ENCODE measurements around the gene DTD1. TPM values are rescaled to one million over a fixed set of nuclear protein-coding genes. Genes with fewer than 3 reads are reported as not detected.
A peak's percentile ranks its signal among the peaks of the same experiment; 100 is the strongest.

DTD1 gene
- total RNA-seq, 3 donors from 2014 or later (not counting 1 experiment from before 2014, with no cell fraction given): 23.4 to 28.4 (median 24.1) TPM

DNA sequence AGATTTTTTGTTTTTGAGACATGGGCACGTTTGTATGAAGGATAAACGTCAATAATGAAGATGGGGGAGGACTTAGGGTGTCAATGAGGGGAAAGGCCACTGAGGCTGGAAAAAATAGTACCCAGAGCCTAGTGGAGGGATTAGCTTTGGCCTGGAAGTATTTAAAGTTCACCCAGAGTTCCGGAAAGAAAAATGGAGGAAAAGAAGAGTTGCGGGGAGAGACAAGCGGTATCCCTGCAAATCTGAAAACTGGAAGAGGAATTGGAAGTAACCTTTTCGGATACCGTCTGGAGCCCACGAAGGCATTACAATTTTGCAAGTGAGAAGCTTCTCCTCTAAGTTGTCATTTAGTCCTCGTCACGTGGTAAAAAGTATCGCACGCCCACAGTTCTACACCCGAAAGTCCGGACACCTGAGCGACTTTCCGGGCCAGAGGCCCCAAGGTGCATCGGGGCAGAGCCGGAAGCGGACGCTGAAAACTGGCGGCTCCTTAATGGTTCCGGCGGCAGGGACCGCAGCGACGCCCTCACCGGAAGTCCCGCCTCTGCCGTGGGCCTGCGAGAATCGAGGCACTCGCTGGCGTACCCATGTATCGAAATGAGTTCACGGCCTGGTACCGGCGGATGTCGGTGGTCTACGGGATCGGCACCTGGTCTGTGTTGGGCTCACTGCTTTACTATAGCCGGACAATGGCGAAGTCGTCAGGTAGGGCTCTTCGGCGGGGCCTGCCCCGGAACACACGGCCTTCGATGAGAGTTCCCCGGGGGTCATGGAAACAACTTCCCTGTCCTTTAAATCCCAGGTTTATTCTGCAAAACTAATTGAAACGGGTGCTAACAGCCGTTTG lies 20.7 kb upstream of the DTD1 start, which contains the start of gene SMIM26:
Gene SMIM26 (plus strand): TSS at position 541 of the 847 bp plus-strand sequence. CDS start 47 bp downstream, at position 588.
- WGBS (ENCODE audit: insufficient coverage): under 1% methylated on average over 51 of the region's 51 CpGs
- H3K36me3 ChIP-seq (ENCODE audit: control insufficient read depth, insufficient read depth, low read length): peaks cover 7% of the 10 kb centered on the region
- peak within 1 kb of the TSS; percentile 98 for H3K4me3 Mint-ChIP-seq
- peak within 1 kb of the TSS; percentile 59 for H3K4me3 ChIP-seq (ENCODE audit: low read length)
- H3K9me3 ChIP-seq (ENCODE audit: control insufficient read depth, insufficient read depth, low read length): no peaks in the 10 kb centered on the region
- peaks cover 11% of the 10 kb centered on the region for H3K4me1 ChIP-seq (ENCODE audit: control insufficient read depth, insufficient read depth, low read length)
- TF ChIP-seq, protein P1, sequence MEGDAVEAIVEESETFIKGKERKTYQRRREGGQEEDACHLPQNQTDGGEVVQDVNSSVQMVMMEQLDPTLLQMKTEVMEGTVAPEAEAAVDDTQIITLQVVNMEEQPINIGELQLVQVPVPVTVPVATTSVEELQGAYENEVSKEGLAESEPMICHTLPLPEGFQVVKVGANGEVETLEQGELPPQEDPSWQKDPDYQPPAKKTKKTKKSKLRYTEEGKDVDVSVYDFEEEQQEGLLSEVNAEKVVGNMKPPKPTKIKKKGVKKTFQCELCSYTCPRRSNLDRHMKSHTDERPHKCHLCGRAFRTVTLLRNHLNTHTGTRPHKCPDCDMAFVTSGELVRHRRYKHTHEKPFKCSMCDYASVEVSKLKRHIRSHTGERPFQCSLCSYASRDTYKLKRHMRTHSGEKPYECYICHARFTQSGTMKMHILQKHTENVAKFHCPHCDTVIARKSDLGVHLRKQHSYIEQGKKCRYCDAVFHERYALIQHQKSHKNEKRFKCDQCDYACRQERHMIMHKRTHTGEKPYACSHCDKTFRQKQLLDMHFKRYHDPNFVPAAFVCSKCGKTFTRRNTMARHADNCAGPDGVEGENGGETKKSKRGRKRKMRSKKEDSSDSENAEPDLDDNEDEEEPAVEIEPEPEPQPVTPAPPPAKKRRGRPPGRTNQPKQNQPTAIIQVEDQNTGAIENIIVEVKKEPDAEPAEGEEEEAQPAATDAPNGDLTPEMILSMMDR (IDR thresholded peaks at IDR 0.05): no peak
- peak within 1 kb of the TSS; percentile 81 for H3K27ac ChIP-seq (ENCODE audit: low read length)
- peak; percentile 90 to 97 for DNase-seq
- H3K36me3 Mint-ChIP-seq: no peaks in the 10 kb centered on the region
- ATAC-seq: peak; percentile 98 to 99 (median 99)
- intact Hi-C loops (cut with micrococcal nuclease): loop anchor here (1.0 kb wide), 3 partner anchors 21 to 100 kb away; partner anchors contain the start of genes DTD1, DZANK1, POLR3F and SEC23B
- no peaks in the 10 kb centered on the region for H3K27me3 ChIP-seq (ENCODE audit: control insufficient read depth, insufficient read depth, low read length)
- H3K27ac Mint-ChIP-seq: peak within 1 kb of the TSS; percentile 94 to 97
- peaks cover 15 to 29% of the 10 kb centered on the region in 2 donors for H3K4me1 Mint-ChIP-seq
- no peaks in the 10 kb centered on the region for H3K27me3 Mint-ChIP-seq (ENCODE audit: low read depth in 2 of 2)
- H3K9me3 Mint-ChIP-seq: no peaks in the 10 kb centered on the region

DNA sequence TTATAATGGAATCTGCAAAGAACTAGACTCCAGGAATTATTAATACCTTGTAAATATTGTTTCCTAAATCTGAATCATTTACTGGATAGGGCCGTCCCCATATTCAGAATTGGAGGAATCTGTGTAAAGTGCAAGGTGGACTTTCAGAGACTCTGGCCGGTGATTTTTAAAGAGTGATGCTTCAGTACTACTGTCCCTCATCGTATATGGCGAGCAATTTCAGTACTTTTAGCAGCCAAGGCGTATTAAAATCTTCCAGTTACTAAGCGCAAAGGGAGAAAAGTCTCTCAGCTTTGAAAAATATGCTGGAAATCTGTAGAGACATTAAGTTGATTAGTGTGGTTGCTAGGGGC lies 20.1 kb upstream of the DTD1 start:
- intact Hi-C loops (cut with micrococcal nuclease): loop anchor here (1.0 kb wide), 3 partner anchors 21 to 100 kb away; partner anchors contain the start of genes DTD1, DZANK1, POLR3F and SEC23B
- peak in 1 of 3 donors; percentile 31 for ATAC-seq

DNA sequence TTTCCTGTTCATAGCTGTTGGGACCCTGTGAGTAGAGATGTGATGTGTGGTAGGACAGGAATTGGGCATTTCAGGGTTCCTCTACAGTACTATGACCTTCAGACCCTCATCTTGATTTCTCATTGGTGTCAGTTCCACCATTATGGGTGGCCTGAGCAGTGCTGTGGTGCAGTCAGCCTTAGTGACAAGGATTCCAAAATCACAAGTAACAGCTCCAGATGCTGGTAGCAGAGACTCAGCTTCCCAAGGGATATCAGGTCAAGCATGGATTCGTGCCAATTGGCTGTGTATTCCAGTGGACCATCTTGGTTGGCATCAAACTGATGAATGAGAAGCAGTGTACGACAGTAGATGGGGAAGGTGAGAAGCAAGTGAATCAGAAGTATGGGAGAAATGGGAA lies 16.8 kb upstream of the DTD1 start:
- Mint-ChIP-seq H3K9me3 (no peaks in the 10 kb centered on the region), H3K4me1 (peaks cover 15 to 29% of the 10 kb centered on the region in 2 donors), H3K27me3 (ENCODE audit: low read depth in 2 of 2) (no peaks in the 10 kb centered on the region), H3K27ac (no peak overlapping the region), H3K36me3 (no peaks in the 10 kb centered on the region), H3K4me3 (no peak overlapping the region)
- Histone ChIP-seq H3K36me3 (ENCODE audit: control insufficient read depth, insufficient read depth, low read length) (peaks cover 7% of the 10 kb centered on the region), H3K27me3 (ENCODE audit: control insufficient read depth, insufficient read depth, low read length) (no peaks in the 10 kb centered on the region), H3K4me1 (ENCODE audit: control insufficient read depth, insufficient read depth, low read length) (peaks cover 11% of the 10 kb centered on the region), H3K27ac (ENCODE audit: low read length) (no peak overlapping the region), H3K9me3 (ENCODE audit: control insufficient read depth, insufficient read depth, low read length) (no peaks in the 10 kb centered on the region), H3K4me3 (ENCODE audit: low read length) (no peak overlapping the region)
- intact Hi-C loops (cut with micrococcal nuclease): no loop called here
- 100% methylated on average over 2 of the region's 2 CpGs for WGBS (ENCODE audit: insufficient coverage)
- no peak for DNase-seq
- no peak for ATAC-seq
- TF ChIP-seq, protein P1 (IDR thresholded peaks at IDR 0.05): no peak

More for the DNA sequence above, 20.1 kb upstream of the DTD1 start:
- Mint-ChIP-seq H3K27ac (peak overlapping the region; percentile 94 to 97), H3K9me3 (no peaks in the 10 kb centered on the region), H3K4me1 (peaks cover 15 to 29% of the 10 kb centered on the region in 2 donors), H3K36me3 (no peaks in the 10 kb centered on the region), H3K4me3 (peak overlapping the region; percentile 98), H3K27me3 (ENCODE audit: low read depth in 2 of 2) (no peaks in the 10 kb centered on the region)
- H3K27ac ChIP-seq (ENCODE audit: low read length): peak overlapping the region; percentile 81
- peaks cover 11% of the 10 kb centered on the region for H3K4me1 ChIP-seq (ENCODE audit: control insufficient read depth, insufficient read depth, low read length)
- 8% methylated on average over 6 of the region's 6 CpGs for WGBS (ENCODE audit: insufficient coverage)
- H3K27me3 ChIP-seq (ENCODE audit: control insufficient read depth, insufficient read depth, low read length): no peaks in the 10 kb centered on the region
- H3K9me3 ChIP-seq (ENCODE audit: control insufficient read depth, insufficient read depth, low read length): no peaks in the 10 kb centered on the region
- DNase-seq: no peak
- TF ChIP-seq, protein P1 (IDR thresholded peaks at IDR 0.05): no peak
- H3K36me3 ChIP-seq (ENCODE audit: control insufficient read depth, insufficient read depth, low read length): peaks cover 7% of the 10 kb centered on the region
- H3K4me3 ChIP-seq (ENCODE audit: low read length): peak overlapping the region; percentile 59
